H9 (cell line): Measurements from ENCODE around the gene PRR30. TPM values are rescaled to one million over a fixed set of nuclear protein-coding genes. Genes with fewer than 3 reads are reported as not detected.

Source experiments
- DNase-seq: peaks from one replicate; pipeline ENCODE4 v3.0.0-alpha.2; 2017
- H2AFZ ChIP-seq: one replicate; pipeline ENCODE4 v1.6.1; 2013; ENCODE audit warnings: mild to moderate bottlenecking, low read length, control low read depth, moderate library complexity
- H2AK5ac ChIP-seq: 2 replicates; pipeline ENCODE4 v1.6.1; 2013; ENCODE audit warnings: low read length, control low read depth, mixed read lengths; ENCODE audit not compliant: insufficient read length
- H2BK120ac ChIP-seq: one replicate; pipeline ENCODE4 v1.6.1; 2013; ENCODE audit warnings: low read depth, mild to moderate bottlenecking, low read length, control low read depth, inconsistent platforms; ENCODE audit not compliant: poor library complexity, severe bottlenecking
- H2BK12ac ChIP-seq: 2 replicates; pipeline ENCODE4 v1.6.1; 2013; ENCODE audit warnings: low read length, control low read depth, mixed read lengths, low read depth; ENCODE audit not compliant: insufficient read length
- H2BK15ac ChIP-seq: 2 replicates; pipeline ENCODE4 v1.6.1; 2013; ENCODE audit warnings: low read depth, low read length, control low read depth
- H2BK20ac ChIP-seq: one replicate; pipeline ENCODE4 v1.6.1; 2013; ENCODE audit warnings: low read depth, mild to moderate bottlenecking, low read length, control low read depth, inconsistent platforms; ENCODE audit not compliant: poor library complexity, severe bottlenecking
- H2BK5ac ChIP-seq: 2 replicates; pipeline ENCODE4 v1.6.1; 2013; ENCODE audit warnings: low read length, control low read depth, mixed read lengths; ENCODE audit not compliant: insufficient read length
- H3K14ac ChIP-seq: 2 replicates; pipeline ENCODE4 v1.6.1; 2013; ENCODE audit warnings: low read length, control low read depth; ENCODE audit not compliant: insufficient read depth
- H3K18ac ChIP-seq: 2 replicates; pipeline ENCODE4 v1.6.1; 2013; ENCODE audit warnings: low read depth, mild to moderate bottlenecking, mixed read lengths, low read length, control low read depth; ENCODE audit not compliant: insufficient read length
- H3K23ac ChIP-seq: 2 replicates; pipeline ENCODE4 v1.6.1; 2013; ENCODE audit warnings: low read length, control low read depth, mixed read lengths, low read depth; ENCODE audit not compliant: insufficient read length
- H3K23me2 ChIP-seq: 2 replicates; pipeline ENCODE4 v1.6.1; 2013; ENCODE audit warnings: low read depth, mild to moderate bottlenecking, mixed read lengths, low read length, control low read depth; ENCODE audit not compliant: insufficient read length, poor library complexity, severe bottlenecking
- H3K27ac ChIP-seq: 2 replicates; pipeline ENCODE4 v1.5.1; 2013; ENCODE audit warnings: low read length, control low read depth, mixed read lengths, low read depth; ENCODE audit not compliant: insufficient read length
- H3K27me3 ChIP-seq: 2 replicates; pipeline ENCODE4 v1.6.1; 2013; ENCODE audit warnings: low read length, control low read depth, inconsistent platforms; ENCODE audit not compliant: insufficient read depth
- H3K4ac ChIP-seq: 2 replicates; pipeline ENCODE4 v1.6.1; 2013; ENCODE audit warnings: low read depth, mild to moderate bottlenecking, control low read depth, inconsistent platforms, low read length, moderate library complexity
- H3K4me1 ChIP-seq: 2 replicates; pipeline ENCODE4 v1.6.1; 2013; ENCODE audit warnings: low read length, control low read depth, inconsistent platforms; ENCODE audit not compliant: insufficient read depth
- H3K4me2 ChIP-seq: 2 replicates; pipeline ENCODE4 v1.6.1; 2013; ENCODE audit warnings: low read length, control low read depth, mixed read lengths; ENCODE audit not compliant: insufficient read length, insufficient read depth
- H3K56ac ChIP-seq: 2 replicates; pipeline ENCODE4 v1.6.1; 2013; ENCODE audit warnings: low read depth, mild to moderate bottlenecking, mixed read lengths, low read length, control low read depth; ENCODE audit not compliant: insufficient read length
- H3K79me1 ChIP-seq: 2 replicates; pipeline ENCODE4 v1.6.1; 2013; ENCODE audit warnings: low read depth, mild to moderate bottlenecking, moderate library complexity, low read length, control low read depth, inconsistent platforms; ENCODE audit not compliant: insufficient read depth, poor library complexity, severe bottlenecking
- H3K79me2 ChIP-seq: 2 replicates; pipeline ENCODE4 v1.6.1; 2013; ENCODE audit warnings: low read length, control low read depth, inconsistent platforms; ENCODE audit not compliant: insufficient read depth
- H3K9ac ChIP-seq: 2 replicates; pipeline ENCODE4 v1.6.1; 2013; ENCODE audit warnings: low read length, control low read depth, mixed read lengths; ENCODE audit not compliant: insufficient read length; ENCODE audit errors: extremely low read depth
- H3K9me3 ChIP-seq: one replicate; pipeline ENCODE4 v1.6.1; 2013; ENCODE audit warnings: low read depth, low read length, inconsistent platforms; ENCODE audit not compliant: control insufficient read depth
- H3T11ph ChIP-seq: one replicate; pipeline ENCODE4 v1.6.1; 2013; ENCODE audit warnings: mild to moderate bottlenecking, low read length, control low read depth, inconsistent platforms
- H4K20me1 ChIP-seq: one replicate; pipeline ENCODE4 v1.6.1; 2013; ENCODE audit not compliant: control insufficient read depth, insufficient read length, insufficient read depth
- H4K5ac ChIP-seq: 2 replicates; pipeline ENCODE4 v1.6.1; 2013; ENCODE audit warnings: low read depth, mild to moderate bottlenecking, mixed read lengths, low read length, control low read depth; ENCODE audit not compliant: insufficient read length
- H4K8ac ChIP-seq: replicated peaks from 2 replicates; pipeline ENCODE4 v1.6.1; 2013; ENCODE audit warnings: low read length, control low read depth, mixed read lengths, low read depth; ENCODE audit not compliant: insufficient read length
- H4K91ac ChIP-seq: 2 replicates; pipeline ENCODE4 v1.6.1; 2013; ENCODE audit warnings: low read depth, mild to moderate bottlenecking, moderate library complexity, mixed read lengths, low read length, control low read depth; ENCODE audit not compliant: insufficient read length
- H3K27ac Mint-ChIP-seq, 3 experiments: 2 replicates in 2 of 3; 3 replicates in 1 of 3; pipeline ENCODE4 v1.8.0; 2020 to 2021; ENCODE audit warnings: mixed read lengths in 3 of 3, mild to moderate bottlenecking in 1 of 3, moderate library complexity in 1 of 3
- H3K27me3 Mint-ChIP-seq: 2 replicates; pipeline ENCODE4 v1.8.0; 2021; ENCODE audit warnings: low read depth, mild to moderate bottlenecking, moderate library complexity, mixed read lengths
- H3K36me3 Mint-ChIP-seq, 3 experiments: 2 replicates in 2 of 3; 3 replicates in 1 of 3; pipeline ENCODE4 v1.8.0; 2020 to 2021; ENCODE audit warnings: low read depth in 3 of 3, mixed read lengths in 3 of 3; ENCODE audit not compliant: insufficient read depth in 1 of 3
- H3K4me1 Mint-ChIP-seq, 2 experiments: 2 replicates each; pipeline ENCODE4 v1.8.0; 2020; ENCODE audit warnings: mixed read lengths in 2 of 2
- H3K4me3 Mint-ChIP-seq, 2 experiments: 2 replicates in 1 of 2; 3 replicates in 1 of 2; pipeline ENCODE4 v1.8.0; 2020 to 2021; ENCODE audit warnings: mild to moderate bottlenecking in 2 of 2, mixed read lengths in 2 of 2, moderate library complexity in 1 of 2
- H3K9me3 Mint-ChIP-seq, 2 experiments: 2 replicates in 1 of 2; 3 replicates in 1 of 2; pipeline ENCODE4 v1.8.0; 2020; ENCODE audit warnings: mild to moderate bottlenecking in 2 of 2, mixed read lengths in 2 of 2, moderate library complexity in 1 of 2
- CTCF ChIP-seq: fragments of 200-600 bp; sonication (generic); conservative IDR thresholded peaks from 3 replicates; pipeline ENCODE4 v1.8.0; 2021; ENCODE audit warnings: antibody characterized with exemption, mild to moderate bottlenecking
- WGBS: extraction: QIAGEN DNeasy Blood & Tissue Kit; methylation state at CpG from one replicate; pipeline ENCODE4 v1.1.7; 2013; ENCODE audit warnings: missing lambda C conversion rate, low lambda C conversion rate, mixed read lengths; ENCODE audit not compliant: insufficient read length; ENCODE audit errors: extremely low coverage; 5-methylcytosine and 5-hydroxymethylcytosine counted together
- total RNA-seq: library from RNA; stranded (reverse); gene quantifications from 2 replicates; pipeline ENCODE4 v1.2.1, GENCODE V29; 2021

Gene PRR30
- total RNA-seq, 1 experiment from 2014 or later, result not detected

DNA sequence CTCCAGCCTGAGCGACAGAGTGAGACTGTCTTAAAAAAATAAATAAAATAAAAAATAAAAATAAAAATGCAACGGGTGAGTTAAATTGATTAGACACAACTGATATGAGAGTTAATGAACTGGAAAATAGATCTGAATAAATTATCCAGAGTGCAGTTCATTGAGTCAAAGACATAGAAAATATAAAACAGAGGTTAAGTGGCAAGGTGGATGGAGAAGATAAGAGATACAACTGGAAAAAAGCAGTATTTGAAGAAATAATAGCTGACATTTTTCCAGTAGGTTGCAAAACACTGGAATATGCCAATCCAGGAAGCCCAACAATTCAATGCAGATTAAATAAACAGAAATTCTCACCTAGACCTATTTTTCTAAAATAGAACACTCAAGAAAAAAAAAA lies 31.0 kb downstream of the PRR30 start:
- Histone ChIP-seq H3K79me1 (no peaks in the 10 kb centered on the region), H3K23ac (no peak overlapping the region), H2BK20ac (no peak overlapping the region), H3K4me2 (no peak overlapping the region), H4K5ac (no peak overlapping the region), H4K8ac (no peak overlapping the region), H3K9ac (no peak overlapping the region), H3K4ac (no peak overlapping the region), H4K20me1 (no peaks in the 10 kb centered on the region), H4K91ac (no peak overlapping the region), H2BK12ac (no peak overlapping the region), H3K4me1 (no peaks in the 10 kb centered on the region), H2BK120ac (no peak overlapping the region), H3K27ac (no peak overlapping the region), H3K9me3 (no peaks in the 10 kb centered on the region), H3K27me3 (no peaks in the 10 kb centered on the region), H2BK5ac (no peak overlapping the region), H3K23me2 (no peaks in the 10 kb centered on the region), H3K56ac (no peak overlapping the region), H3K14ac (no peak overlapping the region), H2AFZ (no peak overlapping the region), H2AK5ac (no peak overlapping the region), H2BK15ac (no peak overlapping the region), H3K79me2 (no peaks in the 10 kb centered on the region), H3T11ph (no peak overlapping the region), H3K18ac (no peak overlapping the region)
- H3K4me1 Mint-ChIP-seq, result peaks cover 0 to 6% of the 10 kb centered on the region in 2 experiments; a peak in 2 of 4 replicates
- H3K27me3 Mint-ChIP-seq, result peaks cover 9% of the 10 kb centered on the region
- no peak overlapping the region for H3K4me3 Mint-ChIP-seq
- no CpG with 5 or more reads among the region's 2 CpGs for WGBS
- DNase-seq, result no peak
- no peak overlapping the region for H3K27ac Mint-ChIP-seq
- no peak for TF ChIP-seq CTCF
- H3K9me3 Mint-ChIP-seq, result no peaks in the 10 kb centered on the region
- H3K36me3 Mint-ChIP-seq, result no peaks in the 10 kb centered on the region
